ENCODE measurements around the gene TMEM59.

- TF ChIP-seq POLR2A (IDR thresholded peaks at IDR 0.05) (no peak), CTCF (IDR thresholded peaks at IDR 0.05) (no peak)
These were observed 57.3 kb downstream of the TMEM59 start for GRCh38 chr1:53995683-53996082.

Measured in Peyer's patch (tissue), 4 donors.